Activated CD4-positive, alpha-beta T cell treated with anti-CD3 and anti-CD28 coated beads for 24 hours (primary cell): ENCODE results near the gene STUM.

Experiments
- DNase-seq, 2 donors: peaks; one replicate each; pipeline ENCODE4 v3.0.0-alpha.2; 2020; ENCODE audit warnings: low read depth in 2 of 2

Gene STUM

DNA sequence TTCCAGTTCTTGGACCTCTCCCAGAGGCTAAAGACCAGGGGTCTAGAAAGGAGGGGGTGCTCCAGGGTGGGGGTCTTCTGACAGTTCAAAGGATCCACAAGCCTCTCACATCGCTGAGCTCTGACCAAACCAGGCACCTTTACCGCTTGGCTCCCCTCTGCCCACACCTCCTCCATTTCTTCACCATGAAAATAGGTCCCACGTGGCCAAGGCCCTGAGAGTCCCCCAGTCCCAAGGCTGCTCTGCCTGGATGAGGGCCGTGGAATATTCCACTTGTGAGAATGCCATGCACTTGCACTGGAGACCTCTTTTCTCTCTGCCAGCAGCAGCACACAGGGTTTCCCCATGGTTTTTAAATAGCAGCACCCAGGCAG lies 103.2 kb downstream of the STUM start:
- no peak for DNase-seq

DNA sequence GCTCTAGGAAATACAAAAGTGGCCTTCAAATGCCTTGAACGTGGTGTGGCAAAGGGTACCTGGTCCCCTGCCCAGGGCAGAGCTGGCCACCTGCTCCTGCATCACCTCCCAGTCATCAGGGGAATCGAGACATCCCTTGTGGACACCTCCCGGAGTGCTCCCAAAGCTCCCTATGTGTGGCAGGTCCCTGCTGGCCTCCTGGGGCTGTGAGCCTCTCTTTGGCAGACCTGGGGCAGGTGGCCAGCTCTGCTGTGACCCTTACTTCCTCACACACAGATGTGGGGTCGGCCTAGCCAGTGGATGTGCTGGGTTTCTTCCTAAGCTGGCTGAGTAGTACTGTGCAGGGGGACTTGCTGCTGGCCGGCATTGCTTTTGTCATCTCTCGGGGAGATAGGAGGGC lies 104.0 kb downstream of the STUM start:
- no peak for DNase-seq

DNA sequence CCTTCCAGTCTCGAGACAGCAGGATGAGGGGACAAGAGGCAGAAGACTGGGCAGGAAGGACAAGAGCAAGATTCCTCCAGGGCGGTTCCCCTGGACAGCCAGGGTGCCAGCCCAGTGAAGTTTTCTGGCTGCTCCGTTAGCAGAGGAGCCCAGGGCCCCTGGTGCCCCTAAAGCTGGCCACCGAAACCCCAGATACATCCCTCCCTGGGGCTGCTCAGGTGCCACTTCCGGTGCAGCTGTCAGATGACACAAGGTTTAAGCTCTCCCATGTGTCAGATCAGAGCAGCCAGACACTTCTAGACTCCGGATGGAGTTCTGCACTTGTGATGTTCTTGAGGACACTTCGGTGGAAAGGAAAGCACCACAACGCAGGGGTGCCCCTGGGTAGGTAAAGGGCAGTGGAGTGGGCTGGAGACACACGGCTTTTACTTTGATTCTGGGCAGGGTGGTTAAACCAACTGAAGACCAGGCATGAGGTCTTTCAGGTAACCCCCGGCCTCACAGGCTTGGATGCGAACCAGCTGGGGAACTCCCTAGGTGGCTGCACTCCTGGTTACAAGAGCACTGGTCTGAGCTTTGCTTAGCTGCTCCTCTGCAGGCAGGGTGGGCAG lies 104.9 kb downstream of the STUM start:
- DNase-seq, result no peak

DNA sequence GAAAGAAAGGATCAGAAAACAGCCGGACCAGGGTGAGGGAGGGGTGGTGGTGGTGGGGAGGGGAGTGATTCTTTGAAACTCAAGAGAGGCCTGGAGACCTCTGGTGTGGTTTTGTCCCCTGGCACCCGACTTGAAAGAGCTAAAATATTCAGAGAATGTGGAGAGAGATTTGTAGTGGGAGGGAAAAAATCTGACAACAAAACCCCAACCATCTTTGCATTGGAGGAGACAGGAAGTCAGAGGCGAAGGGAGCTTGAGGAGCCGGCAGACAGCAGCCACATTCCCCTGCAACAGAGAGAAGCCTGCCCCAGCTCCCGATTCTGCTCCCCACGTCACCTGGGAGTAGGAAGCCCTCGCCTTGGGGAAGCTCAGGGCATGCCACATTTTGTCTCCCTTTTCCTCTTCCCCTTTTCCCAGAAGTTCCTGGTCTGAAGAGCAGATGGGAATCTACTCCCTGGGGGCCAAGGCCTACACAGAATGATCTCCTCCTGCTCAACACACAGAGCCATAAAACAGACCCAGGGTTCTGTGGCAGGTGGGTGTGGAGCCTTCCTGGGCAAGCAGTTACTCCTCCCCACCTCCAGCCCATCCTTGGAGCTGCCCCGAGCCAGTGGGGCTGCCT lies 105.6 kb downstream of the STUM start:
- no peak for DNase-seq

DNA sequence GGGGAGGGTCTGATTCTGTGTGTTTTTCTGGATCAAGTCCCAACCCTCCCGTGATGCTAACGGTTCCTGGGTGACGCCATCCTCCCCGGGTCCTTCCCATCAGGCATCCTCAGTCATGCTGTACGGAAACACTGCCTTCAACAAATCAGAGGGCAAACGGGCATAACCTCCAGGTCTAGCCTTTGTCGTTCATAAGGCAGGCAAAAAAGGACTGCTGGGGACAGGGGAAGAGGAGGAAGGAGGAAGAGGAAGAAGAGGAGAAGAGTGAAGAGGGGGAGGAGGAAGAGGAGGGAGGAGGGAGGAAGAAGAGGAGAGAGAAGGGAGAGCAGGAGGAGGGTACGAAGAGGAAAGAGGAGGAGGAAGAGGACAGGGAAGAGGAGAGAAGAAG lies 106.1 kb downstream of the STUM start:
- DNase-seq, result no peak

DNA sequence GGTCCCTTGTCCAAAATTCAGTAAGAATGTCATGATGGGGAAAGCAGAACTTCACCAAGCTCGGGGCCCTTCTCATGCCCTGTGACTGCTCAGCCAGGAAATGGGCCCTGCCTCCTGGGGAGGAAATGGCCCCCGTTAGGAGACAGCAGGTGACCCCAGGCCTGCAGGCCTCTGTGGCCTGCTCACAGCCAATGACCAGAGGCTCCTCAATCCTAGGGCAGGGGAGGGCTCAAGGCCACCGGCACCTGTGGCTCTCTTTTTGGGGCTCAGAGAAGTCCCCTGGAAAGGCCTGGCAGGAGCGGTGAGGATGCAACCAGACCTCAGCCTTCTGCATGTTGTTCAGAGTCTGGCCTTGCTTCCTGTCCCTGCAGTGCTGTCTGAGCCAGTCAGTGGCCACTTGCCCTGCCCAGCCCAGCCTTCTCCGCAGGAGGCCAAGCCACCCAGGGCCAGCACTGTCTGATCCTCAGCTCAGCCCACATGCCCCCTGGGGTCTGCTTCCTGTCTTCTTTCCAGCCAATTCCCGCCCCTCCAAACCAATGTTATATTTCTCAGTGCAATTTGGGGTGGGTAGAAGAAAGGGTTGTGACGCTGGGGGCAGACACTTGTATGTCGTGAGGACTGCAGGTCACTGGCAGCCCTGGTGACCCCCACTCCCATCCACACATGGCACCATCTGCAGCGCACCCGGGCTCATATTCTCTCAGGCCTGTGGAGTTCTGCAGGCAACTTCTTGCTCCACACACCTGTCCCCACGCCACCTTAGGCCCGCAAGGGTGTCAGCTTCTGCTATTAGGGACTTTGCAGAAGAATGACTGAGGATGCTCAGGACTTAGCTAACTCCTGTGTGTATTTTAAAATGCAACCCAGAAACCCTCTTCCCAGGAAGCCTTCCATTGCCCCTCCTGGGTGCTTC lies 106.9 kb downstream of the STUM start:
- no peak for DNase-seq

- DNase-seq, result no peak
Observed at GRCh38 chr1:226656201-226656600, 107.6 kb downstream of the STUM start.

DNA sequence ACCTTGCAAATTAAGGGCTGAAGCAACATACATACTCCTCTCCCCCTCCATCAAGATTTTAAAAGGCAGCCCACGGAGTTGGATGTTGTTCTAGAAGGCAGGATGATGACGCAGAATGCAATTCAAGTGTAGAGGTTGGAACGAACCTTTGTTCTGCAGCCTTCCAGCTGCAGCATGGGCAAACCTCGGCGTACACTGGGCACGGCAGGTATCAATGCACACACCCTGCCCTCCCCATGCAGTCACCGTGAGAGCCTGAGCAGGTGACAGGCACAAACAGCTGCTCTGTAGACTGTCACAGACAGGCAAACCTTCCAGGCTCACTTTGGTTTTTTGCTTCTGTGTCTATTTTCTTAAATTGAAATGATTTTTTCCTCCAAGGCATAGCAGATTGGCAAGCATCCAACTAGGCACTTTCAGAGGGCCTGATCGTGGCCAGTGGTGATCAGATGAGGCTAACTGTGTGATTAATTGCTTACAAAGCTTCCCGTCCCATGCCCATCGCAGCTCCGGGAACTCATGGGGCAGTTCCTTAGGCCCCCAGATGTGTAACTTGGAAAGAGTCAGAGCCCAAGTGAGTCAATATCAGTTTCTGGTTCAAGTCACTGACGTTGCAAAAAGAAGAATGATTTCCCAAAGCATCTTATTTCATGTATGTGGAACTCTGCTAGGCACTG lies 108.2 kb downstream of the STUM start:
- no peak for DNase-seq

DNA sequence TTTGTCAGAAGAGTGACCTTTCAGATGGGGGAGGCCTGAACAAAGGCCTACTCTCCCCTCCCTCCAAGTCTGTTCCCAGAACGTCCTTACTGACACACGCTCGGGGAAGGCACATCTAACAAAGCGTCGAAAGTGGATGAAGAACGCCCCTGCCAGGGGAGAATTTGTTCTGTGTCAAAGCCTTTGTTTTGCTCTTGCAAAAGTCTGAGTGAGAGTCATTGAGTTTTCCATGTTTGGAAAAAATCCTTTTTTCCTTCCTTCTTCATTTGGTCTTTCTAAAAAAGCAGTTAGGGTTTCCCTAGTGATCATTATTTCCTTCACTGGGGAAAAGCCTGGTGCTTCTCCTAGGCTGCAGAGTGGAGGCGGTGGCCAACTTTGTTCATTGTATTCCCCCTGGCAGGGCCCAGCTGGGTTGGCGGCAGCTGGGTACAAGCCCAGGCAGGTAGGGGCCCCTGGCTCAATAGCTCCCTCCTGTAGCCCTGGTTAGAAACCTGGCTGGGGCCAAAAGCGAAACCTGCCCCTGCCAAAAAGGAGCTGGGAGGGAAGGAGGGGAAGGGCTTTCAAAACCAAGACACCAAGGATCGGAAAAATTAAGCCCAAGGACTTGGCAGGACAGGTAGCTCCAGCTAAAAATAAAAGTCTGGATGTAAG lies 109.5 kb downstream of the STUM start:
- no peak for DNase-seq

DNA sequence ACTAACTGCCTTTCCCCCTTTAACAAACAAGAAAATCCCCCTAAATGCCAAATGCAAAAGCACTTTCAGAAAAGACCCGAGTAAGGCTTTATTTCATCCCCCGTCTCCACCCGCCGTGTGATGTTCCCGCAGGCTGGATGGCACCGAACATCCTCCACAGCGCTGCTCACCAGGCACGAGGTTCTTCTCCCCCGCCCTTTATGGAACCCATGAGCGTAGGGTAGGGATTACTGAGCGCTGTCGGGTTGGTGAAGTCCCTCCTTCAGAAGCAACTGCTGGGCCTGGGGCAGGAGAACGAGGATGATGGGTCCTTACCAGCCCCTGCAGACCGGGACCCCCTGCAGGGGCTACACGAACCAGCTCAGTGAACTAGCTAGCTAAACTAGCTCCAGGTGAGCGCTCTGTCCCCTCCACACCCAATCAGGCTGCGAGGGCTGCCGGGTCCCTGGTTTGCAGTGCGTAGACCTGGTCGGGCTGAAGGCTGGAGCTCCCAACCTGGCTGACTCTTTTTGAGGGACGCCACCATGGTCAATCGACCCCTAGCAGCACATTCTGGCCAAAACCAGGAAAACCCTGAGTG lies 110.1 kb downstream of the STUM start:
- DNase-seq, result no peak
